BLaER1 treated with 17β-estradiol and CSF1 and Interleukin-3, amounts not matched to agents 10 nM and 100 nM (cell line): ENCODE measurements around the gene ZCCHC24.
A peak's percentile ranks its signal among the peaks of the same experiment; 100 is the strongest.

Experiments used
- H3K27ac ChIP-seq, 11 experiments: shearing (Covaris generic); formaldehyde crosslinking; 2 replicates each; pipeline ENCODE4 v1.8.1; 2022
- H3K27me3 ChIP-seq, 11 experiments: shearing (Covaris generic); formaldehyde crosslinking; 2 replicates each; pipeline ENCODE4 v1.8.1; 2022
- H3K36me3 ChIP-seq, 11 experiments: shearing (Covaris generic); formaldehyde crosslinking; 2 replicates each; pipeline ENCODE4 v1.8.1; 2022
- H3K4me1 ChIP-seq, 10 experiments: shearing (Covaris generic); formaldehyde crosslinking; 2 replicates each; pipeline ENCODE4 v1.8.1; 2022
- H3K4me2 ChIP-seq, 11 experiments: shearing (Covaris generic); formaldehyde crosslinking; 2 replicates each; pipeline ENCODE4 v1.8.1; 2022
- H3K4me3 ChIP-seq, 10 experiments: shearing (Covaris generic); formaldehyde crosslinking; 2 replicates each; pipeline ENCODE4 v1.8.1; 2022
- H3K9ac ChIP-seq, 11 experiments: shearing (Covaris generic); formaldehyde crosslinking; 2 replicates each; pipeline ENCODE4 v1.8.1; 2022
- H3K9me3 ChIP-seq, 11 experiments: shearing (Covaris generic); formaldehyde crosslinking; replicated peaks in 1 of 11; 2 replicates each; pipeline ENCODE4 v1.8.1; 2022
- H4K20me1 ChIP-seq, 11 experiments: shearing (Covaris generic); formaldehyde crosslinking; 2 replicates each; pipeline ENCODE4 v1.8.1; 2022
- Cebpa-rat ChIP-seq, 11 experiments: shearing (Covaris generic); IDR thresholded peaks; 2 replicates each; pipeline ENCODE4 v1.8.1; 2022

The ZCCHC24 gene

GRCh38 chr10:79410315-79411094 lies 34.9 kb downstream of the ZCCHC24 start:
- Histone ChIP-seq H3K4me3 (no peak overlapping the region), H3K4me2 (no peak overlapping the region), H3K4me1 (no peaks in the 10 kb centered on the region), H3K27ac (peak overlapping the region in 2 of 11 experiments; percentile 55 to 66; a peak in 4 of 22 replicates), H3K27me3 (no peaks in the 10 kb centered on the region), H3K9me3 (no peaks in the 10 kb centered on the region), H3K9ac (no peak overlapping the region; a peak in 1 of 22 replicates), H3K36me3 (peaks cover 0 to 20% (median 0%) of the 10 kb centered on the region in 11 experiments; a peak in 4 of 22 replicates), H4K20me1 (peaks cover 0 to 15% (median 0%) of the 10 kb centered on the region in 11 experiments; a peak in 2 of 22 replicates)
- no peak for TF ChIP-seq Cebpa-rat (IDR thresholded peaks at IDR 0.05)

- no peak overlapping the region for H3K4me2 ChIP-seq
- H3K36me3 ChIP-seq = peaks cover 0 to 20% (median 0%) of the 10 kb centered on the region in 11 experiments; a peak in 4 of 22 replicates
- H3K4me1 ChIP-seq = no peaks in the 10 kb centered on the region
- TF ChIP-seq Cebpa-rat (IDR thresholded peaks at IDR 0.05) = no peak
- H3K27me3 ChIP-seq = no peaks in the 10 kb centered on the region
- no peak overlapping the region for H3K4me3 ChIP-seq
- H4K20me1 ChIP-seq = peaks cover 0 to 15% (median 0%) of the 10 kb centered on the region in 11 experiments; a peak in 2 of 22 replicates
- H3K9me3 ChIP-seq = 0 out of 22 replicates have a peak, but pooled peaks cover 0 to 3% (median 0%) of the 10 kb centered on the region in 11 experiments
- H3K9ac ChIP-seq = peak overlapping the region in 10 of 11 experiments; percentile 14 to 58 (median 40); a peak in 14 of 22 replicates
- H3K27ac ChIP-seq = peak overlapping the region in 8 of 11 experiments; percentile 30 to 66 (median 52); a peak in 18 of 22 replicates
Measured at GRCh38 chr10:79409726-79410085, 35.7 kb downstream of the ZCCHC24 start.

- Histone ChIP-seq H3K9ac (peak overlapping the region; percentile 14 to 58 (median 39); a peak in 16 of 22 replicates), H4K20me1 (peaks cover 0 to 15% (median 0%) of the 10 kb centered on the region in 11 experiments; a peak in 2 of 22 replicates), H3K27ac (peak overlapping the region in 8 of 11 experiments; percentile 30 to 66 (median 52); a peak in 18 of 22 replicates), H3K4me1 (no peaks in the 10 kb centered on the region), H3K27me3 (no peaks in the 10 kb centered on the region), H3K9me3 (0 out of 22 replicates have a peak, but pooled peaks cover 0 to 5% (median 0%) of the 10 kb centered on the region in 11 experiments), H3K4me3 (peak overlapping the region in 1 of 10 experiments; percentile 6; a peak in 1 of 20 replicates), H3K4me2 (no peak overlapping the region), H3K36me3 (peaks cover 0 to 20% (median 0%) of the 10 kb centered on the region in 11 experiments; a peak in 4 of 22 replicates)
- TF ChIP-seq Cebpa-rat (IDR thresholded peaks at IDR 0.05) = no peak
Measured at GRCh38 chr10:79409038-79409725, 36.2 kb downstream of the ZCCHC24 start.

GRCh38 chr10:79407811-79408795 lies 37.3 kb downstream of the ZCCHC24 start:
- peak overlapping the region in 6 of 11 experiments; percentile 13 to 61 (median 44); a peak in 6 of 22 replicates for H3K9ac ChIP-seq
- peak overlapping the region in 7 of 11 experiments; percentile 8 to 93 (median 51); a peak in 13 of 22 replicates for H3K27ac ChIP-seq
- no peak for TF ChIP-seq Cebpa-rat (IDR thresholded peaks at IDR 0.05)
- no peak overlapping the region for H3K4me2 ChIP-seq
- peaks cover 0 to 20% (median 0%) of the 10 kb centered on the region in 11 experiments; a peak in 4 of 22 replicates for H3K36me3 ChIP-seq
- H3K27me3 ChIP-seq = no peaks in the 10 kb centered on the region
- no peak overlapping the region for H3K4me3 ChIP-seq
- H3K4me1 ChIP-seq = no peaks in the 10 kb centered on the region; a peak in 3 of 20 replicates
- peaks cover 0 to 15% (median 0%) of the 10 kb centered on the region in 11 experiments; a peak in 2 of 22 replicates for H4K20me1 ChIP-seq
- H3K9me3 ChIP-seq = 0 out of 22 replicates have a peak, but pooled peaks cover 0 to 5% (median 0%) of the 10 kb centered on the region in 11 experiments

GRCh38 chr10:79407423-79407796 lies 38.0 kb downstream of the ZCCHC24 start:
- peak overlapping the region in 7 of 11 experiments; percentile 6 to 93 (median 51); a peak in 15 of 22 replicates for H3K27ac ChIP-seq
- no peaks in the 10 kb centered on the region; a peak in 3 of 20 replicates for H3K4me1 ChIP-seq
- peak overlapping the region in 1 of 10 experiments; percentile 10; a peak in 1 of 20 replicates for H3K4me3 ChIP-seq
- peaks cover 0 to 22% (median 0%) of the 10 kb centered on the region in 11 experiments; a peak in 2 of 22 replicates for H4K20me1 ChIP-seq
- H3K27me3 ChIP-seq = no peaks in the 10 kb centered on the region
- peaks cover 0 to 20% (median 0%) of the 10 kb centered on the region in 11 experiments; a peak in 4 of 22 replicates for H3K36me3 ChIP-seq
- H3K4me2 ChIP-seq = no peak overlapping the region
- no peak for TF ChIP-seq Cebpa-rat (IDR thresholded peaks at IDR 0.05)
- H3K9me3 ChIP-seq = 0 out of 22 replicates have a peak, but pooled peaks cover 0 to 5% (median 0%) of the 10 kb centered on the region in 11 experiments
- peak overlapping the region in 8 of 11 experiments; percentile 22 to 61 (median 42); a peak in 10 of 22 replicates for H3K9ac ChIP-seq

GRCh38 chr10:79406683-79407422 lies 38.6 kb downstream of the ZCCHC24 start:
- Histone ChIP-seq H3K27me3 (no peaks in the 10 kb centered on the region), H3K4me1 (no peaks in the 10 kb centered on the region; a peak in 7 of 20 replicates), H4K20me1 (peaks cover 0 to 22% (median 0%) of the 10 kb centered on the region in 11 experiments; a peak in 2 of 22 replicates), H3K4me2 (no peak overlapping the region), H3K9ac (peak overlapping the region in 9 of 11 experiments; percentile 22 to 84 (median 51); a peak in 13 of 22 replicates), H3K36me3 (peaks cover 0 to 20% (median 0%) of the 10 kb centered on the region in 11 experiments; a peak in 4 of 22 replicates), H3K9me3 (0 out of 22 replicates have a peak, but pooled peaks cover 0 to 5% (median 0%) of the 10 kb centered on the region in 11 experiments), H3K27ac (peak overlapping the region in 7 of 11 experiments; percentile 39 to 94 (median 89); a peak in 15 of 22 replicates), H3K4me3 (peak overlapping the region in 2 of 10 experiments; percentile 10 to 62; a peak in 2 of 20 replicates)
- no peak for TF ChIP-seq Cebpa-rat (IDR thresholded peaks at IDR 0.05)
